ENCODE data around the gene FZD1. TPM values are rescaled to one million over a fixed set of nuclear protein-coding genes. Genes with fewer than 3 reads are reported as not detected.

The FZD1 gene
- total RNA-seq, 1 donor from 2014 or later: 10.0 TPM

- peak; percentile 23 for DNase-seq
These were observed 870 bp downstream of the FZD1 start for GRCh38 chr7:91264924-91265681.

GRCh38 chr7:91265693-91266066, 1.4 kb downstream of the FZD1 start:
- DNase-seq: no peak

GRCh38 chr7:91266067-91266688, 1.9 kb downstream of the FZD1 start:
- no peak for DNase-seq

- no peak for DNase-seq
These were observed 2.5 kb downstream of the FZD1 start for GRCh38 chr7:91266689-91267090.

GRCh38 chr7:91267171-91267955, 3.1 kb downstream of the FZD1 start:
- DNase-seq: no peak

- DNase-seq: no peak
These were observed 6.1 kb downstream of the FZD1 start for GRCh38 chr7:91270372-91270771.

- no peak for DNase-seq
These were observed 12.7 kb downstream of the FZD1 start for GRCh38 chr7:91276909-91277308.

- no peak for DNase-seq
These were observed 16.0 kb downstream of the FZD1 start for GRCh38 chr7:91280185-91280584.

GRCh38 chr7:91280604-91281003, 16.4 kb downstream of the FZD1 start:
- DNase-seq: no peak

GRCh38 chr7:91285696-91286355, 21.6 kb downstream of the FZD1 start:
- DNase-seq: no peak

GRCh38 chr7:91286432-91286831, 22.2 kb downstream of the FZD1 start:
- DNase-seq: no peak

GRCh38 chr7:91287371-91288084, 23.3 kb downstream of the FZD1 start:
- no peak for DNase-seq

GRCh38 chr7:91288208-91288824, 24.1 kb downstream of the FZD1 start:
- no peak for DNase-seq

GRCh38 chr7:91289633-91290254, 25.5 kb downstream of the FZD1 start:
- no peak for DNase-seq

GRCh38 chr7:91291302-91291701, 27.1 kb downstream of the FZD1 start:
- no peak for DNase-seq

GRCh38 chr7:91291902-91292301, 27.7 kb downstream of the FZD1 start:
- DNase-seq: no peak

GRCh38 chr7:91292506-91292905, 28.3 kb downstream of the FZD1 start:
- DNase-seq: no peak

- no peak for DNase-seq
These were observed 28.9 kb downstream of the FZD1 start for GRCh38 chr7:91293136-91293535.

GRCh38 chr7:91293840-91294239, 29.6 kb downstream of the FZD1 start:
- no peak for DNase-seq

GRCh38 chr7:91294639-91295220, 30.5 kb downstream of the FZD1 start:
- DNase-seq: no peak

GRCh38 chr7:91295576-91295975, 31.3 kb downstream of the FZD1 start:
- no peak for DNase-seq
